ENCODE measurements around the gene POLR2C.

- no peak for TF ChIP-seq EZH2 (IDR thresholded peaks at IDR 0.05; ENCODE audit: insufficient read depth, poor library complexity, severe bottlenecking)
- no peak for TF ChIP-seq EZH2phosphoT487 (IDR thresholded peaks at IDR 0.05; ENCODE audit: insufficient read depth, low read depth)
Measured at GRCh38 chr16:57517397-57518367, 55.2 kb downstream of the POLR2C start.

Measured in GM23248 (cell line).